HG02943 (cell line): ENCODE data around the gene PLEK.

Source experiments
- ATAC-seq: cut with Tn5 transposase; IDR thresholded peaks from one replicate; pipeline ENCODE4 v1.9.1; 2021; ENCODE audit warnings: mild to moderate bottlenecking, low read depth, moderate library complexity; ENCODE audit not compliant: unreplicated experiment

PLEK gene

GRCh38 chr2:68414452-68414851, 49.4 kb downstream of the PLEK start:
- ATAC-seq = no peak

- no peak for ATAC-seq
Measured at GRCh38 chr2:68414876-68415275, 49.8 kb downstream of the PLEK start.

GRCh38 chr2:68415521-68415920, 50.4 kb downstream of the PLEK start:
- no peak for ATAC-seq

- no peak for ATAC-seq
Measured at GRCh38 chr2:68416081-68416675, 51.1 kb downstream of the PLEK start.

- no peak for ATAC-seq
Measured at GRCh38 chr2:68417926-68418325, 52.8 kb downstream of the PLEK start.

- ATAC-seq = no peak
Measured at GRCh38 chr2:68418419-68418818, 53.3 kb downstream of the PLEK start.

GRCh38 chr2:68418855-68419254, 53.8 kb downstream of the PLEK start:
- no peak for ATAC-seq

- no peak for ATAC-seq
Measured at GRCh38 chr2:68420254-68420910, 55.3 kb downstream of the PLEK start.

- peak; percentile 70 for ATAC-seq
Measured at GRCh38 chr2:68423966-68424650, 59.0 kb downstream of the PLEK start.

- no peak for ATAC-seq
Measured at GRCh38 chr2:68425503-68425902, 60.4 kb downstream of the PLEK start.

- no peak for ATAC-seq
Measured at GRCh38 chr2:68426446-68426845, 61.4 kb downstream of the PLEK start.

- ATAC-seq = no peak
Measured at GRCh38 chr2:68426848-68427579, 61.9 kb downstream of the PLEK start.

- ATAC-seq = no peak
Measured at GRCh38 chr2:68428126-68428525, 63.0 kb downstream of the PLEK start.

- no peak for ATAC-seq
Measured at GRCh38 chr2:68428746-68429145, 63.7 kb downstream of the PLEK start.

GRCh38 chr2:68429311-68429826, 64.3 kb downstream of the PLEK start:
- no peak for ATAC-seq

- ATAC-seq = no peak
Measured at GRCh38 chr2:68431316-68431972, 66.4 kb downstream of the PLEK start.

- no peak for ATAC-seq
Measured at GRCh38 chr2:68432696-68433658, 67.9 kb downstream of the PLEK start.

GRCh38 chr2:68434981-68435380, 69.9 kb downstream of the PLEK start:
- ATAC-seq = no peak

GRCh38 chr2:68435615-68436014, 70.5 kb downstream of the PLEK start:
- no peak for ATAC-seq
